ENCODE measurements around the gene GRK6. TPM values are rescaled to one million over a fixed set of nuclear protein-coding genes. Genes with fewer than 3 reads are reported as not detected.

Gene GRK6
- total and polyA plus RNA-seq, 9 of the 15 experiments (the other 6 are each of a cell fraction or from before 2014, with no cell fraction given), result 0.63 to 122 (median 44.5) TPM

GRCh38 chr5:177444106-177445051 lies 17.9 kb downstream of the GRK6 start (continued):
- TF ChIP-seq E2F5 (CRISPR knock-in tag; IDR thresholded peaks at IDR 0.05), result no peak
- no peak for TF ChIP-seq ZBTB17 (CRISPR knock-in tag; IDR thresholded peaks at IDR 0.05)
- 0 out of 2 replicates have a peak, but pooled peaks have one; percentile 8 for TF ChIP-seq PML (IDR thresholded peaks at IDR 0.05; ENCODE audit: low read length)
- peak; percentile 81 for TF ChIP-seq SUPT5H (IDR thresholded peaks at IDR 0.05)
- no peak for TF ChIP-seq POLR3A (IDR thresholded peaks at IDR 0.05; ENCODE audit: borderline replicate concordance, extremely low read depth, insufficient read depth, insufficient read length)
- 0 out of 2 replicates have a peak, but pooled peaks have one; percentile 36 for TF ChIP-seq FOXK1 (CRISPR knock-in tag; IDR thresholded peaks at IDR 0.05; ENCODE audit: borderline replicate concordance)
- no peak for TF ChIP-seq ELK1 (CRISPR knock-in tag; IDR thresholded peaks at IDR 0.05)
- TF ChIP-seq RNF219 (CRISPR knock-in tag; IDR thresholded peaks at IDR 0.05), result peak; percentile 60; the same call in 1 of the 2 replicates
- TF ChIP-seq MAZ (CRISPR knock-in tag; conservative IDR thresholded peaks at IDR 0.05 in 1 of 2, IDR thresholded peaks at IDR 0.05 in 1 of 2), result no peak
- peak; percentile 32; the same call in 1 of the 2 replicates for TF ChIP-seq TFAP4 (CRISPR knock-in tag; IDR thresholded peaks at IDR 0.05; ENCODE audit: borderline replicate concordance)
- peak; percentile 71; the same call in 1 of the 2 replicates for TF ChIP-seq ILF3 (IDR thresholded peaks at IDR 0.05; ENCODE audit: borderline replicate concordance)
- no peak for TF ChIP-seq STAT5A (IDR thresholded peaks at IDR 0.05; ENCODE audit: borderline replicate concordance, low read length)
- peak; percentile 50 for TF ChIP-seq POLR2G (IDR thresholded peaks at IDR 0.05; ENCODE audit: low read depth, low read length)
- no peak for TF ChIP-seq ASH1L (IDR thresholded peaks at IDR 0.05; ENCODE audit: borderline replicate concordance, low read depth, partially characterized antibody)
- TF ChIP-seq ZNF778 (CRISPR knock-in tag; IDR thresholded peaks at IDR 0.05), result no peak
- peak; percentile 87 for TF ChIP-seq PRDM10 (IDR thresholded peaks at IDR 0.05; ENCODE audit: partially characterized antibody)
- TF ChIP-seq POLR2AphosphoS2 (IDR thresholded peaks at IDR 0.05; ENCODE audit: low read length), result peak; percentile 85

Measured in K562 (cell line).